ENCODE results near the gene STK38L.

The STK38L gene

GRCh38 chr12:27309293-27309994 lies 65.4 kb downstream of the STK38L start:
- in situ Hi-C loops (cut with MboI; ENCODE audit: low sequenced_read_pairs): loop anchor here (25.0 kb wide), 1 partner anchor 272 kb away; no protein-coding TSS in a partner anchor

GRCh38 chr12:27309995-27310315 lies 65.9 kb downstream of the STK38L start:
- in situ Hi-C loops (cut with MboI; ENCODE audit: low sequenced_read_pairs): loop anchor here (25.0 kb wide), 1 partner anchor 273 kb away; no protein-coding TSS in a partner anchor

- in situ Hi-C loops (cut with MboI; ENCODE audit: low sequenced_read_pairs): loop anchor here (25.0 kb wide), 1 partner anchor 280 kb away; no protein-coding TSS in a partner anchor
Measured at GRCh38 chr12:27316947-27317346, 72.9 kb downstream of the STK38L start.

GRCh38 chr12:27319409-27319808 lies 75.3 kb downstream of the STK38L start:
- in situ Hi-C loops (cut with MboI; ENCODE audit: low sequenced_read_pairs): loop anchor here (25.0 kb wide), 1 partner anchor 282 kb away; no protein-coding TSS in a partner anchor

- in situ Hi-C loops (cut with MboI; ENCODE audit: low sequenced_read_pairs): loop anchor here (25.0 kb wide), 1 partner anchor 283 kb away; no protein-coding TSS in a partner anchor
Measured at GRCh38 chr12:27319848-27320247, 75.8 kb downstream of the STK38L start.

GRCh38 chr12:27324530-27324929 lies 80.4 kb downstream of the STK38L start:
- in situ Hi-C loops (cut with MboI; ENCODE audit: low sequenced_read_pairs): loop anchor here (25.0 kb wide), 1 partner anchor 287 kb away; no protein-coding TSS in a partner anchor

- in situ Hi-C loops (cut with MboI; ENCODE audit: low sequenced_read_pairs): no loop called here
Measured at GRCh38 chr12:27330846-27331245, 86.8 kb downstream of the STK38L start.

GRCh38 chr12:27331291-27331926 lies 87.3 kb downstream of the STK38L start:
- in situ Hi-C loops (cut with MboI; ENCODE audit: low sequenced_read_pairs): no loop called here

- in situ Hi-C loops (cut with MboI; ENCODE audit: low sequenced_read_pairs): no loop called here
Measured at GRCh38 chr12:27331927-27332324, 87.8 kb downstream of the STK38L start.

- in situ Hi-C loops (cut with MboI; ENCODE audit: low sequenced_read_pairs): no loop called here
Measured at GRCh38 chr12:27332407-27332713, 88.3 kb downstream of the STK38L start.

- in situ Hi-C loops (cut with MboI; ENCODE audit: low sequenced_read_pairs): no loop called here
Measured at GRCh38 chr12:27332714-27333402, 88.8 kb downstream of the STK38L start, which contains the start of gene BMAL2. BMAL2 (plus strand) TSS chr12:27332836; CDS start chr12:27333073, 237 bp downstream.

GRCh38 chr12:27333403-27334009 lies 89.4 kb downstream of the STK38L start:
- in situ Hi-C loops (cut with MboI; ENCODE audit: low sequenced_read_pairs): no loop called here

GRCh38 chr12:27334042-27334720 lies 90.1 kb downstream of the STK38L start:
- in situ Hi-C loops (cut with MboI; ENCODE audit: low sequenced_read_pairs): no loop called here

- in situ Hi-C loops (cut with MboI; ENCODE audit: low sequenced_read_pairs): no loop called here
Measured at GRCh38 chr12:27334721-27335082, 90.6 kb downstream of the STK38L start.

GRCh38 chr12:27335364-27336281 lies 91.5 kb downstream of the STK38L start:
- in situ Hi-C loops (cut with MboI; ENCODE audit: low sequenced_read_pairs): no loop called here

GRCh38 chr12:27336282-27336653 lies 92.2 kb downstream of the STK38L start:
- in situ Hi-C loops (cut with MboI; ENCODE audit: low sequenced_read_pairs): no loop called here

- in situ Hi-C loops (cut with MboI; ENCODE audit: low sequenced_read_pairs): no loop called here
Measured at GRCh38 chr12:27337376-27337775, 93.3 kb downstream of the STK38L start.

- in situ Hi-C loops (cut with MboI; ENCODE audit: low sequenced_read_pairs): no loop called here
Measured at GRCh38 chr12:27338473-27338872, 94.4 kb downstream of the STK38L start.

- in situ Hi-C loops (cut with MboI; ENCODE audit: low sequenced_read_pairs): no loop called here
Measured at GRCh38 chr12:27340971-27341370, 96.9 kb downstream of the STK38L start.

GRCh38 chr12:27342536-27342935 lies 98.5 kb downstream of the STK38L start:
- in situ Hi-C loops (cut with MboI; ENCODE audit: low sequenced_read_pairs): no loop called here
